Measurements from ENCODE around the gene NOS1AP. TPM values are rescaled to one million over a fixed set of nuclear protein-coding genes. Genes with fewer than 3 reads are reported as not detected.
"Not testable (repeated sequence)": the region's sequence is repeated elsewhere in the genome, so short reads cannot be mapped to it uniquely, and the experiment has no call there.

NOS1AP gene
- total RNA-seq, 1 experiment from 2014 or later = 0.02 TPM

GRCh38 chr1:162191396-162192305 lies 122.2 kb downstream of the NOS1AP start:
- DNase-seq (ENCODE audit: extremely low read depth, low read depth) = no peak

- no peak for DNase-seq (ENCODE audit: extremely low read depth, low read depth)
These were observed 122.8 kb downstream of the NOS1AP start for GRCh38 chr1:162192306-162192678.

- DNase-seq (ENCODE audit: extremely low read depth, low read depth) = no peak
These were observed 123.3 kb downstream of the NOS1AP start for GRCh38 chr1:162192763-162193162.

GRCh38 chr1:162193221-162193620 lies 123.7 kb downstream of the NOS1AP start:
- DNase-seq (ENCODE audit: extremely low read depth, low read depth) = no peak

GRCh38 chr1:162193815-162194214 lies 124.3 kb downstream of the NOS1AP start:
- no peak for DNase-seq (ENCODE audit: extremely low read depth, low read depth)

GRCh38 chr1:162195567-162195966 lies 126.1 kb downstream of the NOS1AP start:
- no peak for DNase-seq (ENCODE audit: extremely low read depth, low read depth)

- DNase-seq (ENCODE audit: extremely low read depth, low read depth) = no peak
These were observed 126.9 kb downstream of the NOS1AP start for GRCh38 chr1:162196387-162196786.

GRCh38 chr1:162197041-162197531 lies 127.6 kb downstream of the NOS1AP start:
- no peak for DNase-seq (ENCODE audit: extremely low read depth, low read depth)

- DNase-seq (ENCODE audit: extremely low read depth, low read depth) = no peak
These were observed 128.3 kb downstream of the NOS1AP start for GRCh38 chr1:162197615-162198421.

GRCh38 chr1:162200096-162200847 lies 130.8 kb downstream of the NOS1AP start:
- no peak for DNase-seq (ENCODE audit: extremely low read depth, low read depth)

GRCh38 chr1:162201062-162201461 lies 131.6 kb downstream of the NOS1AP start:
- not testable (repeated sequence) for DNase-seq (ENCODE audit: extremely low read depth, low read depth)

- DNase-seq (ENCODE audit: extremely low read depth, low read depth) = no peak
These were observed 134.8 kb downstream of the NOS1AP start for GRCh38 chr1:162204129-162204822.

GRCh38 chr1:162204823-162205155 lies 135.3 kb downstream of the NOS1AP start:
- no peak for DNase-seq (ENCODE audit: extremely low read depth, low read depth)

GRCh38 chr1:162206300-162206699 lies 136.8 kb downstream of the NOS1AP start:
- no peak for DNase-seq (ENCODE audit: extremely low read depth, low read depth)

GRCh38 chr1:162206749-162207635 lies 137.5 kb downstream of the NOS1AP start:
- no peak for DNase-seq (ENCODE audit: extremely low read depth, low read depth)

GRCh38 chr1:162207862-162208261 lies 138.4 kb downstream of the NOS1AP start:
- DNase-seq (ENCODE audit: extremely low read depth, low read depth) = no peak

- DNase-seq (ENCODE audit: extremely low read depth, low read depth) = no peak
These were observed 140.7 kb downstream of the NOS1AP start for GRCh38 chr1:162210196-162210595.

GRCh38 chr1:162212713-162213112 lies 143.2 kb downstream of the NOS1AP start:
- no peak for DNase-seq (ENCODE audit: extremely low read depth, low read depth)

GRCh38 chr1:162213281-162213912 lies 143.9 kb downstream of the NOS1AP start:
- no peak for DNase-seq (ENCODE audit: extremely low read depth, low read depth)
